NCI-H187 (cell line): Measurements from ENCODE around the gene VIT.

ENCODE experiments used
- DNase-seq, 2 experiments: peaks; one replicate each; lab custom pipeline; 2025; lab: John Stamatoyannopoulos, UW

The VIT gene

GRCh38 chr2:36769106-36769505 lies 72.6 kb downstream of the VIT start:
- DNase-seq, result no peak

- DNase-seq, result no peak
Observed at GRCh38 chr2:36770542-36771287, 74.2 kb downstream of the VIT start.

- DNase-seq, result no peak
Observed at GRCh38 chr2:36771671-36772070, 75.2 kb downstream of the VIT start.

DNA sequence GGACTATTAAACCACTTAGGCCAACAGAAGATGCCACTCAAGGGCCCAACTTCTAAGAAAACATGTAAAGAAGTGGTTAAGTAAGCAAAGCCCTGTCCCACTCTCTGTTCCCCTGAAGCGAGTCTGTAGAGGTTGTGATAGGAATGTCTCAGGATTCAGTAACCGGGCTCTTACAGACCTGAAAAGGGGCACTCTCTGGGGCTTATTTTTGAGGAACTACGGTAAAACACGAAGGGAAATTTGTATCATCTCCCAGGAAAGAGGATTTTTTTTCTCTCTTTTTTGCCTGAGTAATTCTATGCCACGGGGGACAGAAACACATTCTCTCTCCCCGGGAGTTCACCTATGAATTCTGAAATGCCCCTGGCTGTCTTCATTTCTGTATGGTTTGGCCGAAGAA lies 77.4 kb downstream of the VIT start:
- DNase-seq, result no peak

GRCh38 chr2:36775261-36775660 lies 78.8 kb downstream of the VIT start:
- no peak for DNase-seq

DNA sequence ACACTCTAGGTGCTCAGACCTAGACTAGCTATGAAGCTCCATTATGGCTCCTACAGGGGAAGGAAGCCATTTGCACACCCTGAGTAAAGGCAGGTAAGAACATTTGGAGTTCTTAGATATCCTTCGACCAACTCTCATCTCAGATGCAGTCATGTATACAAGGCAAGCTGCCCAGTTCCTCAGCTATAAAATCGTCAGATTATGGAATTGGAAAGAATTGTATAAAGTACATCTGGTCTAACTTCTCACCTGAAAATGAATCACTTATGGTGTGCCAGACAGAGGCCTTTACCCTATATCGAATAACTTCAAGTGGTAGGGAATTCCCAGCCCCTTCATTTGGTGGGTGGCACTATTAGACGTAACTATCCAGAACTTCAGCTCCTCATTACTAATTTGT lies 79.3 kb downstream of the VIT start:
- DNase-seq, result no peak

- no peak for DNase-seq
Observed at GRCh38 chr2:36777272-36777671, 80.8 kb downstream of the VIT start.

DNA sequence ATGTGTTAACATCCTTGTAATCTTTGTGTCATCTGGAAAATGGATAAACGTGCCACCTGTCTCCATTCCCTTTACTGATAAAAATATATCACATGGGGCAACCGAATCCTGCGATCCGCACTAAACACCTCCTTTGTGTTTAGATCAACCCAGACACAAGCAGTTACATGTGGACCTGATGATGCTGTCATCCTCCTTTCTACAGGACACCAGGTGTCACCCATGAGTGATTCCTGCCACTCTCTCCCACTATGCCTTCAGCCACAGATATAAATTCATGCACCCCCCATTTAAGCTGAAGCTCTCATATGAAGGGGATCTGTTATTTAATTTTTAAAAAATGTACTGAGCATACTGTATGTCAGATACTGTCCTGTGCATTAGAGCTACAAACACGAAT lies 81.3 kb downstream of the VIT start:
- DNase-seq, result no peak

DNA sequence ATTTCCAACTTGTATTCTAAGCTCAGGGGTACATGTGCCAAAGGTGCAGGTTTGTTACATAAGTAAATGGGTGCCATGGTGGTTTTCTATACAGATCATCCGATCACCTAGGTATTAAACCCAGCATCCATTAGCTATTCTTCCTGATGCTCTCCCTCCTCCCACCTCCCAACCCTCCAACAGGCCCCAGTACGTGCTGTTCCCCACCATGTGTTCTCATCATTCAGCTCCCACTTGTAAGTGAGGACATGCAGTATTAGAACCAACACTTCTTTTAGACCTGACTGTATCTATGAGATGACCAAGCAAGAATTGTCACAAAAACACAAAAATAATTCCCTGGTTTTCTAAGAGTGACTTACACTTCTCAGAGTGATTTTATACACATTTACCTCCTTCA lies 83.0 kb downstream of the VIT start:
- DNase-seq, result no peak

GRCh38 chr2:36780231-36780839 lies 83.8 kb downstream of the VIT start:
- peak in 1 of 2 experiments; percentile 48 for DNase-seq

- no peak for DNase-seq
Observed at GRCh38 chr2:36781907-36782720, 85.6 kb downstream of the VIT start.

DNA sequence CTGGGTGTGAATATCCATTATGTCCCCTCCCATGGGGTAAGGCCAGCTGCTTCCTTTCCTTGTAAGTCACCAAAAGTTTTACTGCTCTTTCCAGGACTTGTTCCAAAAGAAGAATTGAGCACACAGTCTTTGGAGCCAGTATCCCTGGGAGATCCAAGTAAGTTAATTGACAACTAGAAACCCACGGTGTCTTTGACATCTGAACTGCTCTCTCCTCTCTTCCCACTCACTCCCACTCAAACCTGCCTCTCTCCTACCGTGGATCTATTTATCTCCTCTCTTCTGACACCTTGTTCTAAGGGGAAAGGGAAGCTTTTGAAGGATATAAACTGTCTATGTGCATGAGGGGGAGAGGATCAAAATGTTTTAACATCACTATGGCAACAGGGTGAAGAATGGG lies 86.7 kb downstream of the VIT start:
- DNase-seq, result no peak

- DNase-seq, result peak; percentile 45 to 84
Observed at GRCh38 chr2:36785179-36785795, 88.8 kb downstream of the VIT start.

- DNase-seq, result no peak
Observed at GRCh38 chr2:36789181-36789804, 92.8 kb downstream of the VIT start.

DNA sequence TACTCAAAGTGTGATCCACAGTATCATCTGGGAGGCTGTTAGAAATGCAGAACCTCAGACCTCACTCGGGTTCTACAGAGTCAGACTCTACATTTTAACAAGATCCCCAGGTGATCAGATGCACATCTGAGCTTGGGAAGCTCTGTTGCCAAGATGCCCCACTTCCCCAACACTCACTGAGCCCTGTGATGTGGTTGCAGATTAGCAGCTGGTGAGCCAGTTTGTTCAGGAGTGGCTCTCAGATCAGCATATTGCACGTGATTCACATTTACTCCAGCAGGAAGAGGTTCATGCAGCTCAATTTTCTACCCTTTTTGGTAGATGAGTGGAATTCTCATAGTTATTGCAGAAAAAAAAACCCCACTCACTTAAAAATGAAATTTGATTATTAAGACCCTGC lies 96.4 kb downstream of the VIT start:
- DNase-seq, result no peak

GRCh38 chr2:36797324-36798070 lies 101.0 kb downstream of the VIT start:
- no peak for DNase-seq

- no peak for DNase-seq
Observed at GRCh38 chr2:36798724-36799123, 102.2 kb downstream of the VIT start.

DNA sequence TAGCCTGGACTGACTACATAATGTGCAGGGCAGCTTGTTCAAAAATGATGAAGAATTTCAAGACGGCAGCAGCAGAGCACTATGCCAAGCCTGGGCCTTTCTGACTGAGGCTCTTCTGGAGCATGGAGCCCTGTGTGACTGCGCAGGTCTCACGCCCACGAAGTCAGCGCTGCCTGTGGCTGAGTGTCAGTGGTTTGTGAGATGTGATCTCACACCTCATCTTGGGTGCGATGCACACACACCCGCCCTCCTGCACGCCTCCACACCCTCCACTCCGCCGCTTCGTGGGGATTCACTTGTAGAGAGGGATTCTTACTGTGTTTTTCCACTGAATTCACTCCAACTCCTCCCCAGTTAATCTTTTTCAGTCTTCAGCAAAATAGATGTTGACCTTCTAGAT lies 103.9 kb downstream of the VIT start:
- no peak for DNase-seq

GRCh38 chr2:36801088-36801487 lies 104.6 kb downstream of the VIT start:
- DNase-seq, result no peak

- no peak for DNase-seq
Observed at GRCh38 chr2:36802952-36803351, 106.4 kb downstream of the VIT start.

GRCh38 chr2:36805635-36806224 lies 109.2 kb downstream of the VIT start:
- DNase-seq, result no peak
